Ishikawa (cell line): ENCODE measurements around the gene INS.

ENCODE experiments used
- CEBPB ChIP-seq: IDR thresholded peaks from 2 replicates; pipeline ENCODE4 v1.6.1; 2012
- CREB1 ChIP-seq: IDR thresholded peaks from 2 replicates; pipeline ENCODE4 v1.6.1; 2012; ENCODE audit warnings: low read depth
- EGR1 ChIP-seq: IDR thresholded peaks from 2 replicates; pipeline ENCODE4 v1.6.1; 2012
- EP300 ChIP-seq: IDR thresholded peaks from 2 replicates; pipeline ENCODE4 v1.6.1; 2012; ENCODE audit warnings: borderline replicate concordance
- FOXM1 ChIP-seq: IDR thresholded peaks from 2 replicates; pipeline ENCODE4 v1.6.1; 2012; ENCODE audit warnings: low read depth, borderline replicate concordance
- NFIC ChIP-seq: IDR thresholded peaks from 2 replicates; pipeline ENCODE4 v1.6.1; 2012
- RAD21 ChIP-seq: IDR thresholded peaks from 2 replicates; pipeline ENCODE4 v1.6.1; 2012; ENCODE audit warnings: low read depth
- TAF1 ChIP-seq: IDR thresholded peaks from 2 replicates; pipeline ENCODE4 v1.6.1; 2012; ENCODE audit warnings: low read depth, mild to moderate bottlenecking
- TCF12 ChIP-seq: IDR thresholded peaks from 2 replicates; pipeline ENCODE4 v1.6.1; 2012; ENCODE audit warnings: low read depth
- TEAD4 ChIP-seq: IDR thresholded peaks from 2 replicates; pipeline ENCODE4 v1.6.1; 2012
- YY1 ChIP-seq: IDR thresholded peaks from 2 replicates; pipeline ENCODE4 v1.6.1; 2012; ENCODE audit warnings: low read depth
- ZBTB7A ChIP-seq: IDR thresholded peaks from 2 replicates; pipeline ENCODE4 v1.6.1; 2012; ENCODE audit warnings: low read depth
- TF ChIP-seq, protein P1 (sequence below): IDR thresholded peaks from 2 replicates; pipeline ENCODE4 v1.6.1; 2012; ENCODE audit warnings: low read depth, mild to moderate bottlenecking
- TF ChIP-seq, protein P2 (sequence below): IDR thresholded peaks from 2 replicates; pipeline ENCODE4 v1.6.1; 2012
- TF ChIP-seq, protein P3 (sequence below): IDR thresholded peaks from 2 replicates; pipeline ENCODE4 v1.6.1; 2012

Gene INS

DNA sequence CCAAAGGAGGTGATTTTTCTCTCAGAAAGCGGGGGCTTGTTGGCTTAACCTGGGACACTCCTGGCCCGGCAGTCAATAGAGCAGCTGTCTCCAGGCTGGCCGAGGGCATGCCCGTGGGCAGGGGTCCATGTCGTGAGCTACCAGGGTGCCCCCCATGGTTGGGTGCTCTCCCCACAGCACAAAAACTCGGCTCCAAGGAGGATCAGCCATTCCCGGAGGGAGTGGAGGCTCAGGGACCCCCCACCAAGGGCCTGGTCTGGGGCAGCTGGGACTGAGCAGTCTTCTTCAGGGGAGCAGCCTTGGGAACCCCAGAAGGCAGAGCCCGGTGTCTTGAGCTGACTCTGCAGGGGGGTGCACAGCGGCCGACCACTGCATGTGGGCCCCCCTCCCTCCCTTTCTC is 31.4 kb upstream of the INS start:
- TF ChIP-seq TAF1: no peak
- TF ChIP-seq TEAD4: no peak
- TF ChIP-seq, protein P1, sequence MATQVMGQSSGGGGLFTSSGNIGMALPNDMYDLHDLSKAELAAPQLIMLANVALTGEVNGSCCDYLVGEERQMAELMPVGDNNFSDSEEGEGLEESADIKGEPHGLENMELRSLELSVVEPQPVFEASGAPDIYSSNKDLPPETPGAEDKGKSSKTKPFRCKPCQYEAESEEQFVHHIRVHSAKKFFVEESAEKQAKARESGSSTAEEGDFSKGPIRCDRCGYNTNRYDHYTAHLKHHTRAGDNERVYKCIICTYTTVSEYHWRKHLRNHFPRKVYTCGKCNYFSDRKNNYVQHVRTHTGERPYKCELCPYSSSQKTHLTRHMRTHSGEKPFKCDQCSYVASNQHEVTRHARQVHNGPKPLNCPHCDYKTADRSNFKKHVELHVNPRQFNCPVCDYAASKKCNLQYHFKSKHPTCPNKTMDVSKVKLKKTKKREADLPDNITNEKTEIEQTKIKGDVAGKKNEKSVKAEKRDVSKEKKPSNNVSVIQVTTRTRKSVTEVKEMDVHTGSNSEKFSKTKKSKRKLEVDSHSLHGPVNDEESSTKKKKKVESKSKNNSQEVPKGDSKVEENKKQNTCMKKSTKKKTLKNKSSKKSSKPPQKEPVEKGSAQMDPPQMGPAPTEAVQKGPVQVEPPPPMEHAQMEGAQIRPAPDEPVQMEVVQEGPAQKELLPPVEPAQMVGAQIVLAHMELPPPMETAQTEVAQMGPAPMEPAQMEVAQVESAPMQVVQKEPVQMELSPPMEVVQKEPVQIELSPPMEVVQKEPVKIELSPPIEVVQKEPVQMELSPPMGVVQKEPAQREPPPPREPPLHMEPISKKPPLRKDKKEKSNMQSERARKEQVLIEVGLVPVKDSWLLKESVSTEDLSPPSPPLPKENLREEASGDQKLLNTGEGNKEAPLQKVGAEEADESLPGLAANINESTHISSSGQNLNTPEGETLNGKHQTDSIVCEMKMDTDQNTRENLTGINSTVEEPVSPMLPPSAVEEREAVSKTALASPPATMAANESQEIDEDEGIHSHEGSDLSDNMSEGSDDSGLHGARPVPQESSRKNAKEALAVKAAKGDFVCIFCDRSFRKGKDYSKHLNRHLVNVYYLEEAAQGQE: no peak
- TF ChIP-seq ZBTB7A: no peak
- TF ChIP-seq, protein P2, sequence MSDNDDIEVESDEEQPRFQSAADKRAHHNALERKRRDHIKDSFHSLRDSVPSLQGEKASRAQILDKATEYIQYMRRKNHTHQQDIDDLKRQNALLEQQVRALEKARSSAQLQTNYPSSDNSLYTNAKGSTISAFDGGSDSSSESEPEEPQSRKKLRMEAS: no peak
- no peak for TF ChIP-seq CEBPB
- TF ChIP-seq, protein P3, sequence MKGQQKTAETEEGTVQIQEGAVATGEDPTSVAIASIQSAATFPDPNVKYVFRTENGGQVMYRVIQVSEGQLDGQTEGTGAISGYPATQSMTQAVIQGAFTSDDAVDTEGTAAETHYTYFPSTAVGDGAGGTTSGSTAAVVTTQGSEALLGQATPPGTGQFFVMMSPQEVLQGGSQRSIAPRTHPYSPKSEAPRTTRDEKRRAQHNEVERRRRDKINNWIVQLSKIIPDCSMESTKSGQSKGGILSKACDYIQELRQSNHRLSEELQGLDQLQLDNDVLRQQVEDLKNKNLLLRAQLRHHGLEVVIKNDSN: no peak
- no peak for TF ChIP-seq CREB1
- no peak for TF ChIP-seq YY1
- no peak for TF ChIP-seq FOXM1
- TF ChIP-seq TCF12: no peak
- no peak for TF ChIP-seq EGR1
- TF ChIP-seq EP300: no peak
- TF ChIP-seq RAD21: no peak
- no peak for TF ChIP-seq NFIC

- no peak for TF ChIP-seq TEAD4
- no peak for TF ChIP-seq NFIC
- TF ChIP-seq FOXM1: no peak
- TF ChIP-seq, protein P1: no peak
- no peak for TF ChIP-seq EP300
These were observed 30.9 kb upstream of the INS start for GRCh38 chr11:2191883-2192282.

DNA sequence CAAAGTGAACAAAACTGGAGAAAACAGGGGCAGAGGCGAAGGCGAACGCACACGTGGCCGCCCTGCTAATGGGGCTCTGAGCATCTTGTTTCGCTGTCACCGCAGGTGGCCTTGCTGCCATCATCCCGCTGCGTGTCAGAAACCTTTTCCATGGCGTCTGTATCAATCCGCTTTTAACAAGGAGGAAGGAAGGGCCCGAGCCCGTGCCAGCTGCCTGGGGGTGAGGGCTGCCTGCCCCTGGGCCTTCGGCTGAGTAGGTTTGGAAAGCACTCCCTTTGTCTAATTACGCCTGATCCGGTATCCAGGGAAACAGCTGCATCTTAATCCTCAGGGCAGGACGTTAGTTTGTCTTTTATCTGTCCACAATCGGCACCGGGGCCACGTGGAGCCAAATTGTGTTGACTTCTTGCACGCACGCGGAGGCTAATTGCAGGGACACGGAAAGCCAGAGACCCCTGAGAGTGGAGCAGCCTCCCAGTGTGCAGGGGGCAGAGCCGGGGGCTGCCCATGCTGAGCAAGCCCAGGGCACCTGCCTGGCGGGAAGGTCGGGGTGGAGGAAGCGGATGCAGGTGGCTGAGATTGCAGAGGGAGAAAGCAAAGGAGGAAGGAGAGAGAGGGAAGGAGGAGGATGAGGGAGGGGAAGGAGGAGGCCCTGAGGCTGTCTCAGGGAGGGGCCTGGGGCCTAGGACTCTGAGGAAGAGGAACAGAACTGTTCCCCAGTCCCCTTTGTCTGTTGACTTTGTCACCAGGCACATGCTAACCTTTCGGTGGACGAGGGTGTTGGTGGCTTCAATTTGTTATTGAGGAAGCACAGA is 29.9 kb upstream of the INS start:
- TF ChIP-seq ZBTB7A: no peak
- TF ChIP-seq, protein P3: no peak
- TF ChIP-seq CEBPB: no peak
- TF ChIP-seq YY1: no peak
- TF ChIP-seq FOXM1: no peak
- no peak for TF ChIP-seq NFIC
- TF ChIP-seq TEAD4: no peak
- TF ChIP-seq EP300: no peak
- TF ChIP-seq RAD21: no peak
- no peak for TF ChIP-seq TAF1
- TF ChIP-seq, protein P2: no peak
- no peak for TF ChIP-seq CREB1
- no peak for TF ChIP-seq EGR1
- TF ChIP-seq TCF12: no peak
- TF ChIP-seq, protein P1: no peak

- TF ChIP-seq EP300 (no peak), YY1 (no peak), CREB1 (no peak), TEAD4 (no peak), FOXM1 (no peak), TCF12 (no peak), RAD21 (no peak), EGR1 (no peak), ZBTB7A (no peak)
- TF ChIP-seq, protein P2: no peak
- TF ChIP-seq, protein P3: no peak
- TF ChIP-seq, protein P1: no peak
These were observed 29.1 kb upstream of the INS start for GRCh38 chr11:2189938-2190656.
